A549 (cell line): ENCODE results near the gene SLC26A5.

ENCODE experiments used
- ATOH8 ChIP-seq: fragments of 250-450 bp; sonication (Bioruptor Pico); IDR thresholded peaks from 2 replicates; pipeline ENCODE4 v1.5.0; 2020; ENCODE audit warnings: low read depth, mild to moderate bottlenecking, moderate library complexity
- CBX2 ChIP-seq: fragments of 200-600 bp; sonication (generic); IDR thresholded peaks from 2 replicates; pipeline ENCODE4 v1.6.1; 2016; ENCODE audit warnings: low read depth, mild to moderate bottlenecking, borderline replicate concordance
- EP300 ChIP-seq, 2 experiments: fragments of >200 bp; sonication (Bioruptor Twin); formaldehyde crosslinking; IDR thresholded peaks; 2 replicates in 1 of 2; 3 replicates in 1 of 2; pipeline ENCODE4 v1.6.1; 2016 to 2017
- HOXA7 ChIP-seq: fragments of 250-450 bp; sonication (Bioruptor Pico); IDR thresholded peaks from 2 replicates; pipeline ENCODE4 v1.5.0; 2020; ENCODE audit warnings: mild to moderate bottlenecking, moderate library complexity
- MAZ ChIP-seq: fragments of 150-350 bp; IDR thresholded peaks from 2 replicates; pipeline ENCODE4 v1.6.1; 2014; ENCODE audit warnings: antibody characterized with exemption, low read depth, low read length, borderline replicate concordance
- NR3C1 ChIP-seq: fragments of >200 bp; sonication (Bioruptor Twin); formaldehyde crosslinking; IDR thresholded peaks from 3 replicates; pipeline ENCODE4 v1.6.1; 2017
- REST ChIP-seq: fragments of 200-600 bp; sonication (generic); IDR thresholded peaks from 2 replicates; pipeline ENCODE4 v1.6.1; 2016; ENCODE audit warnings: antibody characterized with exemption, mild to moderate bottlenecking, moderate library complexity
- TF ChIP-seq, protein P1 (sequence below): fragments of >200 bp; sonication (Bioruptor Twin); formaldehyde crosslinking; IDR thresholded peaks from 3 replicates; pipeline ENCODE4 v1.5.1; 2016
- TF ChIP-seq, protein P2 (sequence below): IDR thresholded peaks from 2 replicates; pipeline ENCODE4 v1.6.1; 2012
- TF ChIP-seq, protein P3 (sequence below): fragments of 150-350 bp; IDR thresholded peaks from 2 replicates; pipeline ENCODE4 v1.6.1; 2014; ENCODE audit warnings: low read depth, mild to moderate bottlenecking, low read length

DNA sequence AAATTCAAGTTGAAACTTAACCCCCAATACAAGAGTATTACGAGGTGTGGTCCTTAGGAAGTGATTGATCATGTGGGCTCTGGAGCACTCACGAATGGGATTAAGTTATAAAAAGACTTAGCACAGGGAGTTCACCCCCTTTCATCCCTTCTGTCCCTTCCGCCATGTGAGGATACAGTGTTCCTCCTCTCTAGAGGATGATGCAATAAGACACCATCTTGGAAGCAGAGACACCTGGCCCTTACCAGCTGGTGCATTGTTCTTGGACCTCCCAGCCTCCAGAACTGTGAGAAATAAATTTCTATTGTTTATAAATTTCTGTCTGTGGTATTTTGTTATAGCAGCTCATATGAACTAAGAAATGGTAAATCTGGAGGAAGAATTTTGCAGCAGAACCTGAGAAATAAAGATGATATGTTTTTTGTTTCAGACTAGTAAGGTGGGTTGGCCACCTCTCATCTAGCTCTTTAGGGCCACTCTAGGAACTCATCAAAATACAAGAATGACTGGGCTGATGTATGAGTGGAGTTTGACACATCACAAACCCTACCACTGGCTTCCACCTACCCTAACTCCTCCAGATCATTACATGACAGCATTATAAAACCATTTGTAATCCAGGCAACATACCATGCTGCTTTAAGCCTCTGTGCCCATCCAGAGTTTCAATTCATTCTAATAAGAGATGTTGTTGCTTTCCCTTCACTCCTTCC lies 22.4 kb downstream of the SLC26A5 start:
- TF ChIP-seq CBX2, result no peak
- TF ChIP-seq, protein P1, sequence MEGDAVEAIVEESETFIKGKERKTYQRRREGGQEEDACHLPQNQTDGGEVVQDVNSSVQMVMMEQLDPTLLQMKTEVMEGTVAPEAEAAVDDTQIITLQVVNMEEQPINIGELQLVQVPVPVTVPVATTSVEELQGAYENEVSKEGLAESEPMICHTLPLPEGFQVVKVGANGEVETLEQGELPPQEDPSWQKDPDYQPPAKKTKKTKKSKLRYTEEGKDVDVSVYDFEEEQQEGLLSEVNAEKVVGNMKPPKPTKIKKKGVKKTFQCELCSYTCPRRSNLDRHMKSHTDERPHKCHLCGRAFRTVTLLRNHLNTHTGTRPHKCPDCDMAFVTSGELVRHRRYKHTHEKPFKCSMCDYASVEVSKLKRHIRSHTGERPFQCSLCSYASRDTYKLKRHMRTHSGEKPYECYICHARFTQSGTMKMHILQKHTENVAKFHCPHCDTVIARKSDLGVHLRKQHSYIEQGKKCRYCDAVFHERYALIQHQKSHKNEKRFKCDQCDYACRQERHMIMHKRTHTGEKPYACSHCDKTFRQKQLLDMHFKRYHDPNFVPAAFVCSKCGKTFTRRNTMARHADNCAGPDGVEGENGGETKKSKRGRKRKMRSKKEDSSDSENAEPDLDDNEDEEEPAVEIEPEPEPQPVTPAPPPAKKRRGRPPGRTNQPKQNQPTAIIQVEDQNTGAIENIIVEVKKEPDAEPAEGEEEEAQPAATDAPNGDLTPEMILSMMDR, result no peak
- TF ChIP-seq HOXA7, result no peak
- TF ChIP-seq REST, result no peak
- TF ChIP-seq, protein P2, sequence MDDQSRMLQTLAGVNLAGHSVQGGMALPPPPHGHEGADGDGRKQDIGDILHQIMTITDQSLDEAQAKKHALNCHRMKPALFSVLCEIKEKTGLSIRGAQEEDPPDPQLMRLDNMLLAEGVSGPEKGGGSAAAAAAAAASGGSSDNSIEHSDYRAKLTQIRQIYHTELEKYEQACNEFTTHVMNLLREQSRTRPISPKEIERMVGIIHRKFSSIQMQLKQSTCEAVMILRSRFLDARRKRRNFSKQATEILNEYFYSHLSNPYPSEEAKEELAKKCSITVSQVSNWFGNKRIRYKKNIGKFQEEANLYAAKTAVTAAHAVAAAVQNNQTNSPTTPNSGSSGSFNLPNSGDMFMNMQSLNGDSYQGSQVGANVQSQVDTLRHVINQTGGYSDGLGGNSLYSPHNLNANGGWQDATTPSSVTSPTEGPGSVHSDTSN, result no peak
- no peak for TF ChIP-seq EP300 (IDR thresholded peaks at IDR 0.05)
- no peak for TF ChIP-seq MAZ
- TF ChIP-seq ATOH8 (CRISPR knock-in tag), result no peak
- no peak for TF ChIP-seq NR3C1
- TF ChIP-seq, protein P3, sequence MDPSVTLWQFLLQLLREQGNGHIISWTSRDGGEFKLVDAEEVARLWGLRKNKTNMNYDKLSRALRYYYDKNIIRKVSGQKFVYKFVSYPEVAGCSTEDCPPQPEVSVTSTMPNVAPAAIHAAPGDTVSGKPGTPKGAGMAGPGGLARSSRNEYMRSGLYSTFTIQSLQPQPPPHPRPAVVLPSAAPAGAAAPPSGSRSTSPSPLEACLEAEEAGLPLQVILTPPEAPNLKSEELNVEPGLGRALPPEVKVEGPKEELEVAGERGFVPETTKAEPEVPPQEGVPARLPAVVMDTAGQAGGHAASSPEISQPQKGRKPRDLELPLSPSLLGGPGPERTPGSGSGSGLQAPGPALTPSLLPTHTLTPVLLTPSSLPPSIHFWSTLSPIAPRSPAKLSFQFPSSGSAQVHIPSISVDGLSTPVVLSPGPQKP, result no peak
